ENCODE data around the gene TSPAN32. TPM values are rescaled to one million over a fixed set of nuclear protein-coding genes. Genes with fewer than 3 reads are reported as not detected.

The TSPAN32 gene
- total RNA-seq, 1 donor from 2014 or later: not detected

DNA sequence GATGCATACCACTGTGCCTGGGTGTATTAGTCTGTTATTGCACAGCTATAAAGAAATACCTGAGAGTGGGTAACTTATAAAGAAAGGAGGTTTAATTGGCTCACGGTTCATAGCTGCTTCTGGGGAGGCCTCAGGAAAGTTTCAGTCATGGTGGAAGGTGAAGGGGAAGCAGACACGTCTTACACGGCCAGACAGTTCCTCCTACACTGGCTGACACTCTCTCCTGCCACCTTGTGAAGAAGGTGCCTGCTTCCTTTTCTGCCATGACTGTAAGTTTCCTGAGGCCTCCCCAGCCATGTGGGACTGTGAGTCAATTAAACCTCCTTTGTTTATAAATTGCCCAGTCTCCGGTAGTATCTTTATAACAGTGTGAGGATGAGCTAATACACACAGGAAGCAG, 41.7 kb downstream of the TSPAN32 start:
- Mint-ChIP-seq H3K36me3 (ENCODE audit: low read depth) (peaks cover 7% of the 10 kb centered on the region), H3K27ac (ENCODE audit: unreplicated experiment) (no peak overlapping the region), H3K4me1 (ENCODE audit: low read depth) (no peaks in the 10 kb centered on the region), H3K9me3 (ENCODE audit: low read depth) (no peaks in the 10 kb centered on the region), H3K27me3 (ENCODE audit: low read depth) (peaks cover 5% of the 10 kb centered on the region), H3K4me3 (ENCODE audit: unreplicated experiment) (no peak overlapping the region)
- TF ChIP-seq, protein P1, sequence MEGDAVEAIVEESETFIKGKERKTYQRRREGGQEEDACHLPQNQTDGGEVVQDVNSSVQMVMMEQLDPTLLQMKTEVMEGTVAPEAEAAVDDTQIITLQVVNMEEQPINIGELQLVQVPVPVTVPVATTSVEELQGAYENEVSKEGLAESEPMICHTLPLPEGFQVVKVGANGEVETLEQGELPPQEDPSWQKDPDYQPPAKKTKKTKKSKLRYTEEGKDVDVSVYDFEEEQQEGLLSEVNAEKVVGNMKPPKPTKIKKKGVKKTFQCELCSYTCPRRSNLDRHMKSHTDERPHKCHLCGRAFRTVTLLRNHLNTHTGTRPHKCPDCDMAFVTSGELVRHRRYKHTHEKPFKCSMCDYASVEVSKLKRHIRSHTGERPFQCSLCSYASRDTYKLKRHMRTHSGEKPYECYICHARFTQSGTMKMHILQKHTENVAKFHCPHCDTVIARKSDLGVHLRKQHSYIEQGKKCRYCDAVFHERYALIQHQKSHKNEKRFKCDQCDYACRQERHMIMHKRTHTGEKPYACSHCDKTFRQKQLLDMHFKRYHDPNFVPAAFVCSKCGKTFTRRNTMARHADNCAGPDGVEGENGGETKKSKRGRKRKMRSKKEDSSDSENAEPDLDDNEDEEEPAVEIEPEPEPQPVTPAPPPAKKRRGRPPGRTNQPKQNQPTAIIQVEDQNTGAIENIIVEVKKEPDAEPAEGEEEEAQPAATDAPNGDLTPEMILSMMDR (IDR thresholded peaks at IDR 0.05): no peak
- no peak for DNase-seq (ENCODE audit: low spot score)

DNA sequence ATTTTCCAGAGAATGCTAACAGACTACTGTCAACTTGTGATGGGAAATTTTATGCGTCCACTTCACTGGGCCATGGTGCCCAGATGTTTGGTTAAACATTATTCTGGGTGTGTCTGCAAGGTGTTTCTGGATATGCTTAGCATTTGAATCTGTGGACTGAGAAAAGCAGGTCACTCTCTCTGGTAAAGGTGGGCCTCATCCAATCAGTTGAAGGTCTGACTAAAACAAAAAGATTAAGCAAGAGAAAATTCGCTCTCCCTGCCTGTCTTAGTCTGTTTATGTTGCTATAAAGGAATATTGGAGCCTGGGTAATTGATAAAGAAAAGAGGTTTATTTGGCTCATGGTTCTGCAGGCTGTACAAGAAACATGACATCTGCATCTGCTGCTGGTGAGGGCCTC, 43.2 kb downstream of the TSPAN32 start:
- no peaks in the 10 kb centered on the region for H3K4me1 Mint-ChIP-seq (ENCODE audit: low read depth)
- peaks cover 10% of the 10 kb centered on the region for H3K9me3 Mint-ChIP-seq (ENCODE audit: low read depth)
- TF ChIP-seq, protein P1 (IDR thresholded peaks at IDR 0.05): no peak
- H3K27ac Mint-ChIP-seq (ENCODE audit: unreplicated experiment): no peak overlapping the region
- no peak for DNase-seq (ENCODE audit: low spot score)
- peaks cover 9% of the 10 kb centered on the region for H3K36me3 Mint-ChIP-seq (ENCODE audit: low read depth)
- no peak overlapping the region for H3K4me3 Mint-ChIP-seq (ENCODE audit: unreplicated experiment)
- no peaks in the 10 kb centered on the region for H3K27me3 Mint-ChIP-seq (ENCODE audit: low read depth)

DNA sequence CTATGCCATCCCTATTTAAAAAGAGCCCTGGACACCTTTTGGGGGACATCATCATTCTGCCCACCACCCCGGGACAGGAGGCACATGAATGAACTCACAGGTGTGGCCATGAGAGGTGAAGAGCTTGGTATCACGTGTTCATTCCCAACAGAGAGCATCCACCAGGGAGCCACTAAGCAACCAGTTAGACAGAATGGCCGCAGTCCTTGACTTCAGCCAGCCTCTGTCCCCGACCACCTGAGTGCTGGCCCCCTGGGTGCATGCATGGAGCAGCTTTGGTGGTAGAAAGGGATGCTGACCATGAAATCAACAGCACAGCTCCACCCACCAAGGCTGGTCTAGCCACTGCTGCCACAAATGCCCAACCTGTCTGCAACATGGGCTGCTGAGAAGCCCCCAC, 44.2 kb downstream of the TSPAN32 start:
- peaks cover 9% of the 10 kb centered on the region for H3K36me3 Mint-ChIP-seq (ENCODE audit: low read depth)
- H3K27ac Mint-ChIP-seq (ENCODE audit: unreplicated experiment): no peak overlapping the region
- TF ChIP-seq, protein P1 (IDR thresholded peaks at IDR 0.05): no peak
- H3K4me1 Mint-ChIP-seq (ENCODE audit: low read depth): no peaks in the 10 kb centered on the region
- H3K9me3 Mint-ChIP-seq (ENCODE audit: low read depth): peaks cover 14% of the 10 kb centered on the region
- no peak for DNase-seq (ENCODE audit: low spot score)
- H3K27me3 Mint-ChIP-seq (ENCODE audit: low read depth): no peaks in the 10 kb centered on the region
- no peak overlapping the region for H3K4me3 Mint-ChIP-seq (ENCODE audit: unreplicated experiment)

DNA sequence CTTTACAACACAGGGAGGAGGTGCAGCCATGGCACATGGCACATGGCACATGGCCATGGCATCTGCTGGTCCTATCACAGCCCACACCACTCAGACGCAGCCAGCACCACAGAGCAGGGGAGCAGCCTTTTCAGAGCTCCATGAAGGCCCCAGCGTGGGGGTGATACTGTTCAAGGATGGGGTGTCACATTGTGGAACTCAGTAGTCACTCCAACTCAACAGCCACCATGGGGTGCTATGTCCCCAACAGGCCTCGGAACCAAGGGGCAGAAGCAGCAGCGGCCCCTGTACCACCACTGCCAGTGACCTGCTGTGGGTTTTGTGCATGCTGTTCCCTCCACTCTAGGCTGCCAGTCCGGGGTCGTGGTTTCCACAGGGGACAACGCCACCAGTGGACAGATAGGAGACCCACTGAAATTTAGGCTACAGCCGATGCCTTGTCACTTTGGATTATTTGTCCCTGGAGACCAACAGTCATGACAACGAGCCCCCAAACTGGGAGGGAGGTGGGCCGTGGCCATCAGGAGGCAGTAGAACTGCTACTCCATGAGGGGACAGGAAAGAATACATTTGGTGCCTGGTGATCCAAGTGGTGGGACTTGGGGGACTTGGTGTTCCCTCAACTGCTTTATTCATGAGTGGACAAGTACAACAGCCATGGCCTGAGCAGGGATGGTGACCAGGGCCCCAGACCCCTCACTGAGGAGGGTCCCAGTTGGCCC, 44.9 kb downstream of the TSPAN32 start:
- Mint-ChIP-seq H3K4me1 (ENCODE audit: low read depth) (no peaks in the 10 kb centered on the region), H3K27me3 (ENCODE audit: low read depth) (no peaks in the 10 kb centered on the region), H3K27ac (ENCODE audit: unreplicated experiment) (no peak overlapping the region), H3K9me3 (ENCODE audit: low read depth) (peaks cover 14% of the 10 kb centered on the region), H3K36me3 (ENCODE audit: low read depth) (peaks cover 9% of the 10 kb centered on the region), H3K4me3 (ENCODE audit: unreplicated experiment) (no peak overlapping the region)
- no peak for DNase-seq (ENCODE audit: low spot score)
- TF ChIP-seq, protein P1 (IDR thresholded peaks at IDR 0.05): no peak

DNA sequence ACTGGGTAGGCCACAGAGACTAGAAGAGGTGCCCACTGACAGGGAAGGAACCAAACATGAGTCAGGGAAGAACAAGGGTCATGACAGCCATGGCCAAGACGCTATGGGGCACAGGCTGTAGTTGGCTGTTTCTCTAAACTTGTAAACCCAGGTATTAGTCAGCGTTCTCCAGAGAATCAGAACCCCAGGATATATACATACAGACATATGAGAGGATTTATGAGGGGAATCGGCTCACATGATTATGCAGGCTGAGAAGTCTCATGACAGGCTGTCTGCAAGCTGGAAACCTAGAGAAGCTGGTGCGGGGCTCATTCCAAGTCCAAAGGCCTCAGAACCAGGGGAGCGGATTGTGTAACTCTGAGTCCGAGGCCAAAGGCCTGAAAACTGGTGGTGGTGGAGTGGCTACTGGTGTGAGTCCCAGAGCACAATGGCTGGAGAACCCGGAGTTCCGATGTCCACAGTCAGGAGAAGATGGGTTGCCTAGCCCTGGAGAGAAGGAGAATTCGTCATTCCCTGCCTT, 45.6 kb downstream of the TSPAN32 start:
- Mint-ChIP-seq H3K27ac (ENCODE audit: unreplicated experiment) (no peak overlapping the region), H3K27me3 (ENCODE audit: low read depth) (no peaks in the 10 kb centered on the region), H3K4me3 (ENCODE audit: unreplicated experiment) (no peak overlapping the region), H3K9me3 (ENCODE audit: low read depth) (peaks cover 14% of the 10 kb centered on the region), H3K36me3 (ENCODE audit: low read depth) (peaks cover 9% of the 10 kb centered on the region), H3K4me1 (ENCODE audit: low read depth) (no peaks in the 10 kb centered on the region)
- DNase-seq (ENCODE audit: low spot score): no peak
- TF ChIP-seq, protein P1 (IDR thresholded peaks at IDR 0.05): no peak
